IPS-NIHi11 (cell line): ENCODE measurements around the gene CCDC91.
"Not testable (repeated sequence)": the region's sequence is repeated elsewhere in the genome, so short reads cannot be mapped to it uniquely, and the experiment has no call there.

Source experiments
- DNase-seq: peaks from one replicate; pipeline ENCODE4 v3.0.0; 2012; ENCODE audit warnings: mixed read lengths, low spot score

Gene CCDC91

DNA sequence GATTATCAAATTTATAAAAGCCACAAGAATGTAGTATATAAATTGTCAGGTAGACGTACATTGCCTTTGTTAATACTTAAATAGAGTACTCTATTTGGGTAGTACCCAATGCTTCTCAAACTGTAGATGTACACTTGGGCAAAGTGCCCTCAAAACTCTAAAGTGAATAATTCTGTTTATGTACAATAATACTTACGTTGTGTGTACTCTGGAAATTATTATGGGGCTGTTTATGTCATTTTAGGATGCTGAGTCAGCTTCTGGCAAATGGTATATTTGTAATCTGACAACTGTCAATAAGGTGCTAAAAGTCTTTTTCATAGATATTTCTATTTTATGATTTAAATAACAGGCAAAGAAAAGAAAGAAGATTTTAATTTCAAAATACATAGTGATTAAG lies 102.4 kb downstream of the CCDC91 start:
- DNase-seq = no peak

GRCh38 chr12:28294300-28294699 lies 104.0 kb downstream of the CCDC91 start:
- DNase-seq = no peak

- no peak for DNase-seq
Observed at GRCh38 chr12:28296287-28296686, 106.0 kb downstream of the CCDC91 start.

DNA sequence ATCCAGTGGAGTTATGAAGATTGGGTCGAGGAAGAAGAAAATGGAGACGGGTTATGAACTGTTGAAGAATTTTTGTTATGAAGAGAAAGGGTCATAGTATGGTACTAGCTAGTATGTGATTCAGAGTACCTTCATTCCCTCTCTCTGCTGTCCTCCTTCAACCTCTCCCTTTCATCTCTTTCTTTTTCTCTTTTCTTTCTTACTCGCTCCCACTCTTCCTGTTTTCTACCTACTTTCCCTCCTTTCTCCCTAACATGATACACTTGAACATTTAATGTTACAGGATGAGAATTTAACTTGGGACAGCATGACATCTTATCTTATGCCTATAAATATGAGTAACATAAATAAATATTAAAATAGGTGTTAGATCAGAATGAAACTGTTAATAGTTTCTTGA lies 112.9 kb downstream of the CCDC91 start:
- DNase-seq = no peak

DNA sequence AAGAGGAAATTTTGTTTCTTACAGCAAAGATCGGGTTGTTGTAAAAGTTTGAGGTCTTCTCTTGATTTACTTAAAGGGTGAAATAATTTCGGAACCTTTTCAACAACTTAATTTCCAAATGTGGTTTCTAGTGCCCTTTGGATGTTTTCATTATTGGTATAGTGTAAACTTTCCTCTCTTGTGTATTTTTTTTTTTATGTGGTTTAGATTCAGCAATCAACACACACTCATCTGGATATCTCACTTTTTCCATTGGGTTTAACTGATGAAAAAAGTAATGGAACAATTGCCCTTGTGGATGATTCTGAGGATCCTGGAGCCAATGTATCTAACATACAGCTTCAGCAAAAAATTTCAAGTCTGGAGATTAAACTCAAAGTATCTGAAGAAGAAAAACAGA lies 116.3 kb downstream of the CCDC91 start:
- DNase-seq = no peak

DNA sequence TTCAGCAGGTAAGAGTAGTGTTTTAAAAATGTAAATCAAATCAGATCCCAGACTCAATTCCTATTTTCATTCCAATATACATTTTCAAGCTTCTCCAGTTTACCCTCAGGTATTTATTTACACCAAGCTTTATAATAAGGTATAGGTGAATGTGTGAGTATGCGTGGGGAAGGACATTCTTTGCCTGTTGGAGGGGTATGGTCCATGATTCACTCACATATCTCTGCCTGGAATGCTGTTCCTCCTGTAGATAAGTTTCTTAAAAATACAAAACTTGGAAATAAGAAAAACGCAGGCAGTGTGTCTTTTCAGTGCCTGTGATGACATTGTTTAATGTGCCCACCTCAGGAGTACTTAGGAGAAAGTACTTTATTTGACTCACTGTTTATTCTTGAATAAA lies 118.6 kb downstream of the CCDC91 start:
- DNase-seq = no peak

GRCh38 chr12:28313631-28314030 lies 123.4 kb downstream of the CCDC91 start:
- no peak for DNase-seq

GRCh38 chr12:28316049-28316448 lies 125.8 kb downstream of the CCDC91 start:
- DNase-seq = no peak

DNA sequence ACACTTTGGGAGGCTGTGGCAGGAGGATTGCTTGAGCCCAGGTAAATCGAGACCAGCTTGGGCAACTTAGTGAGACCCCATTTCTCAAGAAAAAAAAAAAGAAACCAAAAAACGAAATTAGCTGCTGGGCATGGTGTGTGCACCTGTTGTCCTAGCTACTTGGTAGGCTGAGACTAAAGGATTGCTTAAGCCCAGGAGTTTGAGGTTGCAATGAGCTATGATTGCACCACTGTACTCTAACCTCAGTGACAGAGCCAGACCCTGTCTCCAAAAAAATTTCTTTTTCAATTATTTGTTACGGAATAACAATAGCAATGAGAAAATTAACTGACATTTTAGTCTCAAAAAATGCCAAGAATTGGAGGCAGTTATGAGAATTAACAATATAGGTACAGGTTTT lies 128.0 kb downstream of the CCDC91 start:
- DNase-seq = no peak

DNA sequence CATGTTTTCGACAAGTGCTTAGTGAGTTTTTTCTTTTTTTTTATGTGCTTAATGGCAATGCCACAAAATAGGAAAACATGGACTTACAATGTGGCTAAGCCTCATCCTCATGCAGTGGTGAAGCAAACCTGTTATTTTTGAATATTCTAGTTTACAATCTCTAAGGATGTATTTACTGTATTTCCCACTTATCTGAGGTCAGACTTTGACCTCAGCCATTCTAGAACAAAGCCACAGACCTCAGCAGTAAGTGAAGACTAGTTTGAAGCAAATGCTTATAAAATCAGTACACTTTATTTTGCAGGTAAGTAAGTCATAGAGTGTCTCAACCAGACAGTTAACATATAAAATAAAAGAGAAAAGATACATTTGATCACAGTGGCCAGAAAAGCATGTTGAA lies 130.1 kb downstream of the CCDC91 start:
- DNase-seq = no peak

DNA sequence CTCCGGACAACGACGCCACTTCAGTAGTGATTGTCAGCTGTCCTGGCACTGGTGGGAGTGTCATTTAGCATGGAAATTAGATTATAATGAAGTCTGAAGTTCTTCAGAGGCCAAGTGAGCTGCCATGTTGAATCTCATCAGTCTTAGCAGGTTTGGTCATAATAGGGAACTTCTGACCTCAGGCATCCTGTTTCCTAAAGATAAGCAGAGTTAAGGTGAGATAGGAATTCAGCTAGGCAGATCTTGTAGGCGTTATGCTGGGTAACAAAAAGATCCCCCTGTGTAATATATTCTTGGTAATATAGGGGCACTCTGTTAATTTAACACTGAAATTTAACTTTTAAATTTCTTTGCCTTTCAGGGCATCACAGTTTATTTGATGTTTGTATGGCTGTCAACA lies 137.5 kb downstream of the CCDC91 start:
- no peak for DNase-seq

DNA sequence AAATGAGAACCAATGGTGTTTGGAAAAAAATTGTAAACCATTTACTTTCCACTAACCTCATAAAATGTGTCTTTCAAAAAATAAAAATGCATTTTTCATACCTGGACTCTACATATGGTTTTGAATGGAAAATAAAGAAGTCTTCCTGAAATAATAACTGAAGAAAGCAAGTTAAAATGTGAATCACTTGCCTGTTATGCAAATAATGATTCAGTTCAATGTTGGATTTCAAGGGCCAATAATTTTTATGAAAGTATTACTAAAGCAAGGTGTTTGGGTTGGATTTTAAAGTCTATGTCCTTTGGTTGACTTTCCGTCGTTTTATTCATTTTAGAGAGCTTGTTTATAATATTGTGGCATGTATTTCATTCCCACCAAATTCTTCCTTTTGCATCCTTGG lies 138.7 kb downstream of the CCDC91 start:
- no peak for DNase-seq

- DNase-seq = not testable (repeated sequence)
Observed at GRCh38 chr12:28329727-28330126, 139.5 kb downstream of the CCDC91 start.

- not testable (repeated sequence) for DNase-seq
Observed at GRCh38 chr12:28330232-28330631, 140.0 kb downstream of the CCDC91 start.

DNA sequence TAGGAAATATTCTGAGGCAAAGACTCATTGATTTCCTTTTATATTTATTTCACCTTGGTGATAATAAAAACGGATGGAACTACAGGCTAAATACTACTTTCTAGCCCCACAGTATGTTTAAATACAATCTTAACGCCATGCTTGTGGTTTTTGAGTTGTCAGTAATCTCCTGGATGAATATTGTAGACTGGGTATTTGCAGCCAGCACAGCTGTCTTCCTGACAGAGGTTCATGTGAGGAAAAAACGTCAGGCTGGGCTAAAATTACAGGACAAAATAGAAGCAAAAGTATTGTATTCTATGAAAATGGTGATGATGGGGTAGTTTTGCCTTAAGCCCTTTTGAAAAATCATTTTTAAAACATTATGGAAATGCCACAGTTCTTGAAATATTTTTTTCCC lies 140.9 kb downstream of the CCDC91 start:
- DNase-seq = no peak

DNA sequence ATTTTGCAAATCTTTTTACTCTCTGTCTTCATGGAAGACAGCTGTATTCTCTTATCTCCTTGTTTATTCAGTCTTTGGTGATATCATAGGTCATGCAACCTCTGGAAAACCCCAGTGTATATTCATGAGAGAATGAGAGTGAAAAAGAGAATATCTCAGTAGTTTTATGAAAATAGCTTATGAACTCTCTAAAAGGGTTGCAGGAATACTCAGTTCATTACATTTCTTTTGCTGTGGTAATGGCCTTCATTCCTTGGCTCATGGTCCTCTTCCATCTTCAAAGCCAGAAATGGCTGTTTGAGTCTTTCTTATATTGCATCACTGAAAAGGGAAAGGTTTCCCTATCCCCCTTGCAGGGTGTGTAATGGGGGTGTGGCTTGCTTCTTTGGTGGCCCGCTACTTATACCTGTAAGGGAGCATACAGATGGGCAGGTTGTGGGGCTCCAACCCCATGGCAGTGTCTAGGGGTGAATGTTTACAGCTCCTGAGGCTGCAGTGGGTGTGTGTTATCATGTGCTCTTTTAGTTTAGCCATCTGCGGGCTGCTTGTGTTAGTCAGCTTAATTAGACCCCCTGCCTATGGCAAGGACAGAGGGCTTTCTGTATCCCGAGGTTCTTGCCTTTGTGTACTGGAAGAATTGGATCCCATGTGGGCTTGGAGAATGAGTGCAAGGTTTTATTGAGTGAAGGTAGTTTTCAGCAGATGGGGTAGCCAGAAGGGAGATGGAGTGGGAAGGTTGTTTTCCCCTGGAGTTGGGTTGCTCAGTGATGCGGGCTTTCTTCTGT lies 150.2 kb downstream of the CCDC91 start:
- no peak for DNase-seq

GRCh38 chr12:28343713-28344112 lies 153.5 kb downstream of the CCDC91 start:
- no peak for DNase-seq

DNA sequence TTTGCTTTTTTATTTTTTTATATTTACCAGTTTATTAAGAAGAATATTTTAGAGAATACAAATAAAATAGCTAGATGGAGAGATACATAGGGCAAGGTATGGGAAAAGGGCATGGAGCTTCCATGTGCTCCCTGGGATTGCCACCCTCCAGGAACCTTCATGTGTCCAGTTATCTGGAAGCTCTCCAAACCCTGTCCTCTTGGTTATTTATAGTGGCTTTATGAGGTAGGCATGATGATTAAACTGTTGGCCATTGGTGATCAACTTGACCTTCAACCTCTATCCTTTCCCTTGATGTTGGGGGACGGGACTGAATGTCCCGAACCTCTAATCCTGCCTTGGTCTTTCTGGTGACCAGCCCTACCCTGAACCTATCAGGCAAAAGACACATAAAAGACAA lies 156.3 kb downstream of the CCDC91 start:
- no peak for DNase-seq

GRCh38 chr12:28349196-28349595 lies 158.9 kb downstream of the CCDC91 start:
- no peak for DNase-seq

- DNase-seq = no peak
Observed at GRCh38 chr12:28350502-28350901, 160.2 kb downstream of the CCDC91 start.

- no peak for DNase-seq
Observed at GRCh38 chr12:28351414-28351813, 161.2 kb downstream of the CCDC91 start.

- no peak for DNase-seq
Observed at GRCh38 chr12:28355161-28355560, 164.9 kb downstream of the CCDC91 start.

DNA sequence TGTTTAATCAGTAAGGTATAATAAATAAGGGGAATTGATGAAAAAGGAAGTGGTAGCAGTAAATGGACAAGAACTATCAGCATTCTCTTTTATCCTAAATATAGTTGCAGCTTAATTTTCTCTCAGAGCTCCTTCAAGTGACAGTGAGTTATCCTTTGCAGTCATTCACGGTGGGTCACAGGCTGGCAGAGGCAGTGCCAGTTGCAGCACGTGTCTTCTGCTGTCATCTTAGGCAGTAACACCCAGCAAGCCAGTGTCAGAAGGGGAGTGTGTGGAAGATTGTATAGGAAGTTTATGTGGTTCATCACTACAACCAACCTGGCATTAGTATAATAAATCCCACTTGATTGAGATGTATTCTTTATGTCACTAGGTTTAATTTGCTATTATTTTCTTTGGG lies 170.0 kb downstream of the CCDC91 start:
- DNase-seq = no peak

DNA sequence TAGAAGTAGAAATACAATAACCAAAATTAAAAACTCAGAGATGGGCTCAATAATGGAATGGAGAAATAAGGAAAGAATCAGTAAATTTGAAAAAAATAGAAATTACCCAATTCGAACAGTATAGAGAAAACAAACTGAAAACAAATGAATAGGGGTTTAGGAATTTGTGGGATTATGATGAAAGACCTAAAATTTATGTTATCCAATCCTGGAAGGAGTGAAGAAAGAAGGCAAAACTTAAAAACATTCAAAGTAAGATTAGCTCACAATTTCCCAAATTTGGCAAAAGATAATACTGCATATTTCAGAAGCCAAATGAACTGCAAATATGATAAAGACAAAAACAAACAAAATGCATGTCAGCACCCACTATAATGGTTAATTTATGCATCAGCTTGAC lies 177.1 kb downstream of the CCDC91 start:
- no peak for DNase-seq
